ENCODE results near the gene DIS3. TPM values are rescaled to one million over a fixed set of nuclear protein-coding genes. Genes with fewer than 3 reads are reported as not detected.

The DIS3 gene, protein sequence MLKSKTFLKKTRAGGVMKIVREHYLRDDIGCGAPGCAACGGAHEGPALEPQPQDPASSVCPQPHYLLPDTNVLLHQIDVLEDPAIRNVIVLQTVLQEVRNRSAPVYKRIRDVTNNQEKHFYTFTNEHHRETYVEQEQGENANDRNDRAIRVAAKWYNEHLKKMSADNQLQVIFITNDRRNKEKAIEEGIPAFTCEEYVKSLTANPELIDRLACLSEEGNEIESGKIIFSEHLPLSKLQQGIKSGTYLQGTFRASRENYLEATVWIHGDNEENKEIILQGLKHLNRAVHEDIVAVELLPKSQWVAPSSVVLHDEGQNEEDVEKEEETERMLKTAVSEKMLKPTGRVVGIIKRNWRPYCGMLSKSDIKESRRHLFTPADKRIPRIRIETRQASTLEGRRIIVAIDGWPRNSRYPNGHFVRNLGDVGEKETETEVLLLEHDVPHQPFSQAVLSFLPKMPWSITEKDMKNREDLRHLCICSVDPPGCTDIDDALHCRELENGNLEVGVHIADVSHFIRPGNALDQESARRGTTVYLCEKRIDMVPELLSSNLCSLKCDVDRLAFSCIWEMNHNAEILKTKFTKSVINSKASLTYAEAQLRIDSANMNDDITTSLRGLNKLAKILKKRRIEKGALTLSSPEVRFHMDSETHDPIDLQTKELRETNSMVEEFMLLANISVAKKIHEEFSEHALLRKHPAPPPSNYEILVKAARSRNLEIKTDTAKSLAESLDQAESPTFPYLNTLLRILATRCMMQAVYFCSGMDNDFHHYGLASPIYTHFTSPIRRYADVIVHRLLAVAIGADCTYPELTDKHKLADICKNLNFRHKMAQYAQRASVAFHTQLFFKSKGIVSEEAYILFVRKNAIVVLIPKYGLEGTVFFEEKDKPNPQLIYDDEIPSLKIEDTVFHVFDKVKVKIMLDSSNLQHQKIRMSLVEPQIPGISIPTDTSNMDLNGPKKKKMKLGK
- 27.3 TPM for total RNA-seq (2013)
- polyA plus RNA-seq (10 to 100 TPM in 1 of 3 donors, 1 to 10 TPM in 2; 6.7 to 11.3 (median 8.4) TPM), polyA minus RNA-seq (7.2 and 20.1 TPM in 2 replicates), total RNA-seq (56.5 to 104 (median 88.4) reads per million in 11 experiments)

DNA sequence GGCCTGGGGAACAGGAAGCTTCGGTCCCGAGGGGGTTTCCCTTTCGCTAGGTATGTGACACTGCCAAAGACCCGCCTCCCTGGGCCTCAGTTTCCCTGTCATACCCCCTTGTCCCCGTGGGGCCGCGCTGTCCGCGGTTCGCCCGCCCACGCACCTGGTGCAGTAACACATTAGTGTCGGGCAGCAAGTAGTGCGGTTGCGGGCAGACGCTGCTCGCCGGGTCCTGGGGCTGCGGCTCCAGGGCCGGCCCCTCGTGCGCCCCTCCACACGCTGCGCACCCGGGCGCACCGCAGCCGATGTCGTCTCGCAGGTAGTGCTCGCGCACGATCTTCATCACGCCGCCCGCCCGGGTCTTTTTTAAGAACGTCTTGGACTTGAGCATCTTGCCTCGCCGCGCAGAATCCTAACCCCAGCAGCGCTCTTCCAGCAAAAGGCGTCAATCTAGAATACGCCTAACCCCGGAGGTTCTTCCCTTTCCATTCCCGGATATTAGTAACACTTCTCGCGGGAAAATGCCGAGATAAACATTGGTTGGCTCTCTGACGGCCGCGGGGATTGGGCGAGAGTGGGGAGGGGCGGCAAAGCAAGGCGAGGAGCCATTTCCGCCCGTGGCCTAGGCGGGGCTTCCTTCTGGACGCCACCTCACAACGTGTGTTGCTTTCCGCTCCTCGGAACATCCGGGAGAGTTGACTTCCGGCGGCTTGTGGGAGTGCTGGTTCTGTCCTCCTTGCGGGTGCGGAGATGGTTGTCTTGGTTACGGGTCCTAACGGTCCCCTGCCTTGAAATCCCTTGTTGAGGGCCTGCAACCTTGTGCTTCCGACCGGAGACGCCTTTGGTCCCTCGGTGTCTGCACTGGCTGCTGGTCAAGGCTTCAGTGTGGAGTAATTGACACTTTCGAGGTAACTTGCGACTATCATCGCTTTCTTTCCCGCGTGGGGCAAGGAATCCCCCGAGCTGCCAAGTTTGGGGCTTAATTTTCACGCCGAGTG, at the start of gene DIS3, which contains the start of gene PIBF1:
DIS3 (minus strand) TSS at position 450 of the 989 bp plus-strand sequence; CDS start at position 382, 68 bp downstream.
PIBF1 (plus strand) TSS at position 683 of the 989 bp plus-strand sequence. CDS start 1,337 bp downstream, outside the sequence.
- H3K4me3 Mint-ChIP-seq, result peak within 1 kb of the TSS; percentile 98 to 99

More for the DNA sequence above, at the start of gene DIS3, which contains the start of gene PIBF1:
- Histone ChIP-seq H3K79me2 (ENCODE audit: insufficient read depth, low read length) (peaks cover 95% of the 10 kb centered on the region), H3K9ac (ENCODE audit: insufficient read depth, low read length, poor library complexity, severe bottlenecking) (peak within 1 kb of the TSS; percentile 94), H3K36me3 (replicated peaks in 1 of 2; ENCODE audit: control insufficient read depth in 1 of 2, insufficient read depth in 2 of 2, low read length in 2 of 2) (peaks cover 28 to 37% of the 10 kb centered on the region in 2 donors), H3K27ac (ENCODE audit: low read depth in 1 of 2, low read length in 2 of 2) (peak within 1 kb of the TSS; percentile 21 to 88), H4K20me1 (ENCODE audit: insufficient read depth, low read length) (peaks cover 26% of the 10 kb centered on the region), H2AFZ (ENCODE audit: insufficient read depth, low read depth, low read length, poor library complexity, severe bottlenecking) (peak within 1 kb of the TSS; percentile 92), H3K4me1 (ENCODE audit: control insufficient read depth in 1 of 2, insufficient read depth in 2 of 2, low read length in 2 of 2) (peaks cover 18 to 40% of the 10 kb centered on the region in 2 donors), H3K4me3 (replicated peaks in 1 of 3; ENCODE audit: low read depth in 2 of 3, low read length in 3 of 3) (peak within 1 kb of the TSS; percentile 49 to 94 (median 92)), H3K9me3 (replicated peaks in 1 of 2; ENCODE audit: control insufficient read depth in 1 of 2, insufficient read depth in 1 of 2, low read length in 2 of 2) (no peaks in the 10 kb centered on the region), H3K4me2 (replicated peaks; ENCODE audit: extremely low read depth, low read length, poor library complexity, severe bottlenecking) (peak within 1 kb of the TSS; percentile 93), H3K27me3 (ENCODE audit: control insufficient read depth in 2 of 2, insufficient read depth in 2 of 2, low read length in 2 of 2) (no peaks in the 10 kb centered on the region)
- TF ChIP-seq, protein P1, sequence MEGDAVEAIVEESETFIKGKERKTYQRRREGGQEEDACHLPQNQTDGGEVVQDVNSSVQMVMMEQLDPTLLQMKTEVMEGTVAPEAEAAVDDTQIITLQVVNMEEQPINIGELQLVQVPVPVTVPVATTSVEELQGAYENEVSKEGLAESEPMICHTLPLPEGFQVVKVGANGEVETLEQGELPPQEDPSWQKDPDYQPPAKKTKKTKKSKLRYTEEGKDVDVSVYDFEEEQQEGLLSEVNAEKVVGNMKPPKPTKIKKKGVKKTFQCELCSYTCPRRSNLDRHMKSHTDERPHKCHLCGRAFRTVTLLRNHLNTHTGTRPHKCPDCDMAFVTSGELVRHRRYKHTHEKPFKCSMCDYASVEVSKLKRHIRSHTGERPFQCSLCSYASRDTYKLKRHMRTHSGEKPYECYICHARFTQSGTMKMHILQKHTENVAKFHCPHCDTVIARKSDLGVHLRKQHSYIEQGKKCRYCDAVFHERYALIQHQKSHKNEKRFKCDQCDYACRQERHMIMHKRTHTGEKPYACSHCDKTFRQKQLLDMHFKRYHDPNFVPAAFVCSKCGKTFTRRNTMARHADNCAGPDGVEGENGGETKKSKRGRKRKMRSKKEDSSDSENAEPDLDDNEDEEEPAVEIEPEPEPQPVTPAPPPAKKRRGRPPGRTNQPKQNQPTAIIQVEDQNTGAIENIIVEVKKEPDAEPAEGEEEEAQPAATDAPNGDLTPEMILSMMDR (IDR thresholded peaks at IDR 0.05), result no peak
- WGBS (ENCODE audit: insufficient coverage), result under 1% methylated on average over 72 of the region's 81 CpGs
- Mint-ChIP-seq H3K36me3 (peaks cover 27 to 28% of the 10 kb centered on the region in 2 donors), H3K27ac (peak within 1 kb of the TSS; percentile 94 to 99 (median 97)), H3K9me3 (peaks cover 0 to 3% (median 0%) of the 10 kb centered on the region in 7 donors), H3K4me1 (peaks cover 38% of the 10 kb centered on the region), H3K27me3 (ENCODE audit: low read depth in 3 of 3) (peaks cover 0 to 2% (median 0%) of the 10 kb centered on the region in 3 donors)
- intact Hi-C loops (cut with micrococcal nuclease), result loop anchor here (1.0 to 5.0 kb wide), 2 partner anchors 54 kb away; partner anchors contain the start of genes BORA (in 2 of the 2) and MZT1 (in 2 of the 2)
- peak; percentile 96 to 98 (median 96) for DNase-seq
